ENCODE results near the gene SUSD2. TPM values are rescaled to one million over a fixed set of nuclear protein-coding genes. Genes with fewer than 3 reads are reported as not detected.
"Not testable (repeated sequence)": the region's sequence is repeated elsewhere in the genome, so short reads cannot be mapped to it uniquely, and the experiment has no call there.

The SUSD2 gene
- polyA plus RNA-seq, 1 donor = 0.91 TPM

GRCh38 chr22:24213111-24213510 lies 31.8 kb downstream of the SUSD2 start:
- DNase-seq (ENCODE audit: low read depth) = not testable (repeated sequence)

GRCh38 chr22:24214467-24215285 lies 33.4 kb downstream of the SUSD2 start:
- DNase-seq (ENCODE audit: low read depth) = no peak

- DNase-seq (ENCODE audit: low read depth) = no peak
These were observed 35.4 kb downstream of the SUSD2 start for GRCh38 chr22:24216541-24217209.

DNA sequence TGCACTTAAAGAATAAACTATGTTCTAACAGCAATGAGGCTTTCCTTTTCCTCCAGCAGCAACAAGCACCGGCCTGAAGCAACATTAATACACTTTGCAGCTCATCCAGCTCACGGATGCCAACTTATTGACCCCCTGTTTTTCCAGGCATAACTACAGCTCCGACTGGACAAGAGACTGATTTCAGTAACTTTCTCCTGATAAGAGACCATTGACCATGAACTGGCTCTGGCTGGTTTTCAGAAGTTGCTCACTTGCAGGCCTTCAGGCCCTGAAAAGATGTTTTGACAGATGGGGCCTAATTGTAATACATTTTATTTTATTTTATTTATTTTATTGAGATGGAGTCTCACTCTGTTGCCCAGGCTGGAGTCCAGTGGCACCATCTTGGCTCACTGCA lies 36.1 kb downstream of the SUSD2 start:
- DNase-seq (ENCODE audit: low read depth) = no peak

- no peak for DNase-seq (ENCODE audit: low read depth)
These were observed 38.5 kb downstream of the SUSD2 start for GRCh38 chr22:24219750-24220149.

- DNase-seq (ENCODE audit: low read depth) = no peak
These were observed 43.2 kb downstream of the SUSD2 start for GRCh38 chr22:24224468-24224867.

- DNase-seq (ENCODE audit: low read depth) = no peak
These were observed 43.8 kb downstream of the SUSD2 start for GRCh38 chr22:24225044-24225601.

- DNase-seq (ENCODE audit: low read depth) = no peak
These were observed 44.7 kb downstream of the SUSD2 start for GRCh38 chr22:24225951-24226350.

DNA sequence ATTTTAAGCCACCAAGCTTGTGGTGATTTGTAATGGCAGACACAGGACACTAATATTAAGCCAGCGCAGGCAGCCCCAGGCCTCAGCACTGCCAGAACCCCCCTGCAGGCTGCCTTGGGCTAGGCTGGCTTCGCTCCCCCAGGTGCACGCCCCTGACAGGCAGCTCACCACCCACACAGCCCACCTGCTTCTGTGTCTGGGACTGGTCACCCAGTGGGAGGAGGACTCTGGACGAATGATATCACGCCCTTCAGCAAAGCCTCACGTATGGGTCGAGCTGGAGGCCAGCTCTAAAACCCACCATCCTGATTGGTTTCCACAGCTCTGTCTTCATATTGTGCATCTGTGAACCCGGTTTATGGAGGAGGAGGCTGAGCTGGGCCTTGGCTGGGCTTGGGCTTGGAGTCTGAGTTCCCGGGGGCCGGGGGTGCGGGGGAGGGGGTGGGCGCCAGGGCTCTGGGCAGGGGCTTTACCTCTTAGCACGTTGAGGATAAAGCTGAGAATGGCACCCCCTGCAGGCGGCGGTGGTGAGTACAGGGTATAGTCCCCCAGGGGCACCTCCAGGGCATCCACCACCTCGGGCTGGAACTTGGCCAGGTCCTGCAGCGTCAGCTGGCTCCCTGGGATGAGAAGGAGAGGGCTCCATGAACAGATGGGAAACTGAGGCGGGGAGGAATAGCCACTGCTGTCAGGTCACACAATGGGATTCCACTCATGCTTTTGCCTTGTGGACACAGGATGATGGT lies 49.8 kb downstream of the SUSD2 start:
- no peak for DNase-seq (ENCODE audit: low read depth)

GRCh38 chr22:24231706-24232105 lies 50.4 kb downstream of the SUSD2 start:
- no peak for DNase-seq (ENCODE audit: low read depth)

- no peak for DNase-seq (ENCODE audit: low read depth)
These were observed 50.8 kb downstream of the SUSD2 start for GRCh38 chr22:24232124-24232523.

GRCh38 chr22:24232725-24233124 lies 51.4 kb downstream of the SUSD2 start:
- no peak for DNase-seq (ENCODE audit: low read depth)

GRCh38 chr22:24233235-24233634 lies 51.9 kb downstream of the SUSD2 start:
- DNase-seq (ENCODE audit: low read depth) = no peak

- DNase-seq (ENCODE audit: low read depth) = no peak
These were observed 52.5 kb downstream of the SUSD2 start for GRCh38 chr22:24233816-24234215.

- no peak for DNase-seq (ENCODE audit: low read depth)
These were observed 54.0 kb downstream of the SUSD2 start for GRCh38 chr22:24235315-24235714.

DNA sequence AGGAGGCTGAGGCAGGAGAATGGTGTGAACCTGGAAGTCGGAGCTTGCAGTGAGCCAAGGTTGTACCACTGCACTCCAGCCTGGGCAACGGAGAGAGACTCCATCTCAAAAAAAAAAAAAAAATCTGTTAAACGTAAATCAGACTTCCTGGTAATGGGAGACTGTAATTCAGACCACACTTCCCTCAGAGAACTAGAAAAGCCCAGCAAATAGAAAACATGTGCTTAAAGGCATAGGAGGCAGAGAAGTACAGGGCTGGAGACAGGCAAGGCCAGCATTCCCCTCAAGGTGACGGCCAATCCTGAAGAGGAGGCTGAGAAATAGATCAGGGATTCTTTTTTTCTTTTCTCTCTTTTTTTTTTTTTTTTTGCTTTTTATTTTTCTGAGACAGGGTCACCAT lies 55.4 kb downstream of the SUSD2 start:
- no peak for DNase-seq (ENCODE audit: low read depth)

DNA sequence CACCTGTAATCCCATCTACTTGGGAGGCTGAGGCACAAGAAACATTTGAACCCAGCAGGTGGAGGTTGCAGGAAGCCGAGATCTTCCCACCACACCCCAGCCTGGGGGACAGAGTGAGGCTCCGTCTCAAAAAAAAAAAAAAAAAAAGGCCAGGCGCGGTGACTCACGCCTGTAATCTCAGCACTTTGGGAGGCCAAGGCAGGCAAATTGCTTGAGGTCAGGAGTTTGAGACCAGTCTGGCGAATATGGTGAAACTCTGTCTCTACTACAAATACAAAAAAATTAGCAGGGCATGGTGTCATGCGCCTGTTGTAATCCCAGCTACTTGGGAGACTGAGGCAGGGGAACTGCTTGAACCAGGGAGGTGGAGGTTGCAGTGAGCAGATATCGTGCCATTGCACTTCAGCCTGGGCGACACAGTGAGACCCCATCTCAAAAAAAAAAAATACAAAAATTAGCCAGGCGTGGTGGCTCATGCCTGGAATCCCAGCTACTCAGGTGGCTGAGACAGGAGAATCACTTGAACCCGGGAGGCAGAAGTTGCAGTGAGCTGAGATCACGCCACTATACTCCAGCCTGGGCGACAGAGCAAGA lies 56.9 kb downstream of the SUSD2 start:
- not testable (repeated sequence) for DNase-seq (ENCODE audit: low read depth)

Other genes with a start within 250 kb of the SUSD2 start
- gene GSTT2B, start 220.3 kb upstream of the SUSD2 start, polyA plus RNA-seq (ENCODE audit: insufficient read length) = 3.7 TPM
- gene DDTL, start 214.6 kb upstream of the SUSD2 start, polyA plus RNA-seq (ENCODE audit: insufficient read length) = 4.6 TPM
- 59.2 TPM for gene DDT, start 207.0 kb upstream of the SUSD2 start, polyA plus RNA-seq (ENCODE audit: insufficient read length)
- 0.32 TPM for gene GSTT2, start 201.4 kb upstream of the SUSD2 start, polyA plus RNA-seq (ENCODE audit: insufficient read length)
- not detected for gene GSTT4, start 176.0 kb upstream of the SUSD2 start, polyA plus RNA-seq (ENCODE audit: insufficient read length)
- 32.5 TPM for gene CABIN1, start 170.2 kb upstream of the SUSD2 start, polyA plus RNA-seq (ENCODE audit: insufficient read length)
- 10.8 TPM for gene GGT5, start 63.6 kb downstream of the SUSD2 start, polyA plus RNA-seq (ENCODE audit: insufficient read length)
- 25.1 TPM for gene SPECC1L, start 89.3 kb downstream of the SUSD2 start, polyA plus RNA-seq (ENCODE audit: insufficient read length)
- 14.0 TPM for gene ADORA2A, start 246.1 kb downstream of the SUSD2 start, polyA plus RNA-seq (ENCODE audit: insufficient read length)

Measured in forelimb muscle (tissue), 1 donor.